NCI-H226 (cell line): Measurements from ENCODE around the gene CHD2.
"Not testable (repeated sequence)": the region's sequence is repeated elsewhere in the genome, so short reads cannot be mapped to it uniquely, and the experiment has no call there.

Experiments
- DNase-seq: peaks from one replicate; pipeline ENCODE4 v3.0.0-alpha.2; 2015

CHD2 gene

GRCh38 chr15:92899948-92900730 lies at the start of gene CHD2:
Gene CHD2, plus strand, starts transcription at chr15:92900324. Its CDS starts 914 bp downstream, at chr15:92901238.
- peak; percentile 87 for DNase-seq

GRCh38 chr15:92853222-92853621 lies 46.9 kb upstream of the CHD2 start:
- DNase-seq: no peak

DNA sequence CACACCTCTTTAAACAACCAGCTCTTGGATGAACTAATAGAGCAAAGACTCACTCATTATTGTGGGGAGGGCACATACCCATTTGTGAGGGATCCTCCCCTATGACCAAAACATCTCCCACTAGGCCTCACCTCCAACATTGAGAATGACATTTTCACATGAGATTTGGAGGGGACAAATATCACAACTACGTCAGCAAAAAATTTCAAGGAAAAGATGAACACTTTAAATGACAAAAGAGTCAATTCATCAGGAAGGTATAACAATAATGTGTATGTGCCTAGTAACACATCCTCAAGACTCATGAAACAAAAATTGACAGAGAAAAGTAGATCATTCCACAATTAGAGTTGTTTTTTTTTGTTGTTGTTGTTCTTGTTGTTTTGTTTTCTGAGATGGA lies 38.4 kb upstream of the CHD2 start:
- no peak for DNase-seq

DNA sequence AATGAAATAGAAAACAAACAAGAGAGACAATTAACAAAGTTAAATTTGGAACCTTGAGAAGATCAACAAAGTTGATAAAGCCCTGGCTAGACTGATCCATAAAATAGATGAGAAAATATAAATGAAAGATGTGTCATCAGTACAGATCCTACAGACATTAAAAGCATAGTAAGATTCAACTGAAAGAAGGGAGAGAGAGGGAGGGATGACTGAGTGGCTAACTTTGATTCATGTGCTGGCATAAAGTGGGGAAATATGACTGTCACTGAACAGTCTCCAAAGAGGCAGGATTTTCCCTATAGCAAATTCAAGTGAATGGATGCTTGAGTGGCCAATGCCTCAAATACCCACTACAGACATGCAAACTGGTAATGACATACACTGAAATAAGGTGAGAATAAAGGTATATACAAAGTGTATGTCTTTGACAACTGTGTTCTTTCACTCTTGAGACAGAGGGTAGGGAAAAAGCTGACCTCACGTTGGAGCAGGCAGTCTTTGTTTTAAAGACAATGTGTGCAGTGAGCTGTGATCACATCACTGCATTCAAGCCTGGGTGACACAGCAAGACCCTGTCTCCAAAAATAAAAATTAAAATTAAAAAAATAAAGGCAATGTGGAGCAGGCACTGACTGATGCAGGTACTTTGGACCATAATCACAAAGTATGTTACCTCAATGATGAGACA lies 35.9 kb upstream of the CHD2 start:
- no peak for DNase-seq

GRCh38 chr15:92869263-92869940 lies 30.7 kb upstream of the CHD2 start:
- peak; percentile 91 for DNase-seq

- peak; percentile 38 for DNase-seq
Observed at GRCh38 chr15:92870010-92870591, 30.0 kb upstream of the CHD2 start.

GRCh38 chr15:92872967-92873366 lies 27.2 kb upstream of the CHD2 start:
- not testable (repeated sequence) for DNase-seq

DNA sequence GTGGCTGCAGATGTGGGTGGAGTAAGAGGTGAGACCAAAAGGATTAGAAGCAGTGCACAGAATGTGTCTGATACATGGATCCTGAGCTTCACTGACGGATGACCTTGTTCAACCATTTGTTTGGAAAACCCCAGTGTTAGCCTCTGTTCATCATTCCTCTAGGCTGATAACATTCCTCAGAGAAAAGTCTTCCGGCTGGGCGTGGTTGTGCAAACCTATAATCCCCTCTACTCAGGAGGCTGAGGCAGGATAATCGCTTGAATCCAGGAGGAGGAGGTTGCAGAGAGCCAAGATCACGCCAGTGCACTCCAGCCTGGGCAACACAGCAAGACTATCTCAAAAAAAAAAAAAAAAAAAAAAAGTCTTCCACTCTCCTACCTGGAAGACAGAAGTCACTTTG lies 23.1 kb upstream of the CHD2 start:
- DNase-seq: peak; percentile 83

- no peak for DNase-seq
Observed at GRCh38 chr15:92877416-92877815, 22.7 kb upstream of the CHD2 start.

DNA sequence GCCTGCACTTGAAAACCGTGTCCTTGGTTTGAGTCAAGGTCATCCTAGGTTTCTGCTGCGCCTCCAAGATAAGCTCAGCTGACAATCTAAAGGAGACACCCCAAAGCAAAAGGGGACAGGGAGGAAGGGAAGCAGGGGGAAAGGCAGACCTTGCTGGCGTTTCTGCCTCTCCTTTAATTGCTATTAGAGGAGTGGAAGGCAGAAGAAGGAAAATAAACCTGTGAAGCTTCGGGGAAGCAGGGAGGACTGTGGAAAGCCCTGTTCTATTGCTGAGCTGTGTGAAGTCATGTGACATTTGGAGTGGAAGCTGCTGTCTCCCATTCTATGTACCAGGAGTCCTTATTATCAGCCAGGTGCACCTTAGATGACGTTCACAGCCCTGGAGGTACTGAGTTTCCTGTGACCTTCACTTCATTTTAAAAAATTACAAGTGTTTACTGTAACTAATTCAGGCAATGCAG lies 21.5 kb upstream of the CHD2 start:
- no peak for DNase-seq

DNA sequence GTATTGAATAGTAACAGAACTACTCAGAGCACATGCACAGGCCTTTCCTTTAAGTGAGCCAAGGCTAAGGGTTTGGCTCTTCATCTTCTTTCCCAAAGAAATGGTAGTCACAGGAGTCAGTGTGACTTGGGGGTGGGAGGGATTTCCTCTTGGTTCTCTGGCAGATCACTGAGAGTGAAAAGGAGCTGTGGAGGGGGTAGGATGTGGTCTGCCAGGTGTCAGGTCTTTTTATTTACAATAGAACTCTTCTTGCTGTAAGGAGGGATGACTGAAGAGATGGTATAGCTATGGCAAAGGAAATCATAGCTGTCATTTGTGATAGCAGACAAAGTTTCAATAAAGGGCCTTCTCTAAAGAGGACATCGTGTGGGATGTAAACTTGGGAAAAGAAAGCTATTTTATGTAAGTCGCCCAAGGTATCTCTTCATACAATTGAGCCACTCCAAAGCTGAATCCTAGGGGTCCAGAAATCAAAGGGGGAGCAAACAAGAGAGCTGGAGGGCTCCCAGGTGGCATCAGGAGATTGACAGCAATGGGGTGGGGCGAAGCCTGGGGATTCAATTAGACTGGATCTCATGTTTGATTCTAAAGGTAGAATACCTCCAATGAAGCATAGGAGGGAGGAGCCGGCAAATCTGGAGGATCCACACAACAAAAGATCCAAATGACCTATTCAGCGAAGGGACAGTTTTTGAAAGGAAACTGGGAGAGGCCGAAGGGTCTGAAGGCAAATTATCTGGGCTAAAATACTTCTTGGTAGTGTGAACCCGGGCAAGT lies 20.0 kb upstream of the CHD2 start:
- no peak for DNase-seq

GRCh38 chr15:92880796-92881195 lies 19.3 kb upstream of the CHD2 start:
- DNase-seq: no peak

DNA sequence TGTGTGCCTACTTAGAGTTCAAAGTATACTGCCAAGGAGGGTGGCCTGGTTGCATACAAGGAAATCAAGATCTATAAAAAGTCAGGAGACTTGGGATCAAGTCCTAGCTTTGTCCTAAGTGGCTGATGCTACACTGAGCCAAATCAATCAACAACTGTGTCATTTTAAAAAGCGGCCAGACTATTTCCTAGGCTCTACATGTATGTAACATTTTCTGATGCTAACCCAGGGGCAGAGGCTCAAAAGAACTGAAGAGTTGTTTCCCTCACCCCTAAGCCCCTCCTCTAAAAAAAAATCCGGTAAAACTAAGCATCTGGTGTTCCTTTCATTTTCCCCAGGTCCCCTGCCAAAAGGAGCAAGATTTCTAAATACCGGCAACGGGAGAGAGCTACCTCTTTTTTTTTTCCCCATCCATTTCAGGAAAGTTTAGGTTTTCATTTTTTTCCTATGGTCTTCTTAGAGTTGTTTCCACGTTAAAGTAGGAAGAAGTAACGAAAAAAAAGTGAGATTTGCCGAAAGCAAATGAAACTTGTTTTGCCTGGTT lies 18.8 kb upstream of the CHD2 start:
- DNase-seq: no peak

DNA sequence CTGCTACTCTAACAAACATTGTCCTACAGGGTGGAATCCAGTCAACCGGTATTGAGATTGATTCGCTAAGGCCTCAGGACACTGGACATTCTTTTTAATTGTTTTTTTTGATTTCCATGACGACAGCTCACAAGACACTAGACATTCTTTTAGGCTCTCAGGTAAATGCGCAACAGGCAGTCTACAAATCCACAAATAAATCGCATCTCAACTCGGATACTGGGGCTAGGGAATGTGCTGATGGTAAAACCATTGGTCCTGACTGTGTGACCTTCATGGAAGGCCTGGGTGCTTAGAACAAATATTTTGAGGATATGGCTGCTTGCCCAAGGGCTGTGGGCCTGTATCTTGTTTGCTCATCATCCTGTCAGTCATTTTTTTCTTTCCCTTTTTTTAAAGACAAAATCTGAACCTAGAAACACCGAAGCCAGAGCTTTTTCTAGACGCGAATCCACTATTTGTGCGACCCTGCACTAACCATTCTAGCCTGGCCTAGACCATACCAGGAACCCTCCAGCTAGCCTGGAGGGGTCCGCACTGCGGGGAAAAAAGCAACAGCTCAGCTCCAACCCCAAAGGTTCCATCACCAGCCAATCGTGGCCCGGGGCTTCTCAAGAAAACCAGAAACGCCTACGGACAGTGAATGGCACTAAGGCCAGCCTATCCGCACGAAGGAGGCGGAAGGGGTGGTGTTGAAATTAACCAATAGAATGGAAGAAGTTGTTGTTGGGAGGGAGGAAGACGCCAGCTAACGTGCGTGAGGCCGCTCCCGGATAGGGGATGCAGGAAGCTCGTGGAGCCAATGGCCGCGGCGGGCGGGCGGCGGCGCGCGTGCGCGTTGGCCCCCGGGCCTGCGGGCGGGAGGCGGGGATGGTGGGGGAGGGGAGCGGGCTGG lies 18.1 kb upstream of the CHD2 start:
- peak; percentile 99 for DNase-seq

- no peak for DNase-seq
Observed at GRCh38 chr15:92882697-92883162, 17.4 kb upstream of the CHD2 start.

DNA sequence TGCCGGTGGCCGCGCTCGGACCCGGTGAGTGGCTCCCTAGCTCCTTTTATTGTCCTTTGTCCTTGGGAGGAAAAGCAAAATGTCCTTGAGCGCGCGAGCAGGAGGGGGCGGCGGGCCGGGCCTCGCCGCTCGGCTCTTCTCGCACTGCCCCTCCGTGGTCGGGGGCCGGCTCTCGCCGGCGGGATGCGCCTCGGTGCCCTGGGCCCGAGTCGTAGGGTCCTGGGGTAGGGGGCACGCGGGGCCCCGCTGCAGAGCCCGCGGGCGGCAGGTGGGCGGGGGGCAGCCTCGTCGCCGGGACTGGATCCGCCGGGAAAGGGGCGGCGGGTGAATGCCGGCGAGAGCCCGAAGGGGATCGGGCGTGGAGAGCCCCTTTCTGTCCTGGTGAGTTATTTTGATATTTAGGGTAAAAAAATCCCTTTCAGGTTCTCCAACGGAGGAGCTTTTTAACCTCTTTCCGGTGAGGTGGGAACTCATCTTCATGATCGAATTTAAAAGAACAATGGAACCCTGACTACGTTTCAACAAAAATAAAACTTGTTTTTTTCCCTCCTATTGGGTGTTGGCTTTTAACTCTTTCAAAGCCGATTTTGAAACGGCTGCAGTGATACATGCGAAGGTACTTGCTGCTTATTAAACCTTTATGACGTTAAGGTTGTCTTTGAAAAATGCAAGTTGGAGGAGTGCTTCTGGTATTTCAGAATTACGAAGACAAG lies 16.8 kb upstream of the CHD2 start:
- peak; percentile 47 for DNase-seq

DNA sequence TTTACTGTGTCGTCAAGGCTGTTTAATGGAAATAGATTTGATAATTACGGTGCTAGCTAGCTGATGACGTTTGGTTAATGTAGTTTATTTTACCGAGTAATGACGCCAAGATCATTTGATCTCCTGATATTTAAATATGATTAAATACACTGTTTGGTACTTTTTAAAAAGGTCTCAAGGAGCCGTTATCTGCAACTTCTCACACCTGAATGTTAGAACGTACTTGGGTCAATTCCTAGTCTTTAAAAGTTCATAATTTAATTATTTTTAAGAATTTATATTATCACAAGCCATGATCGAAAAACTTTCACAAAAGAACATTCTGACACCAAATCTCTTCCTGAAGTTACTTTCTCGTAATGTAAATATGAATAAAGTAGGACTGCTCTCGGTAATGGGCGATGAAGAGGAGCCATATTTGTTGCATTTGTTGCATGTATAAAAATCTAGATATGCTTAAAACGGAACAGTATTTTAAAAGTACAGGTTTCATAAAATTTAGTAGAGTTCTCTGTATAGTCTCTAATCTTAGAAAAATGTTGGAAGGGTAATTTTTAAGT lies 16.2 kb upstream of the CHD2 start:
- DNase-seq: no peak

GRCh38 chr15:92884436-92885223 lies 15.5 kb upstream of the CHD2 start:
- DNase-seq: no peak
